ENCODE data around the gene YBEY. TPM values are rescaled to one million over a fixed set of nuclear protein-coding genes. Genes with fewer than 3 reads are reported as not detected.

The YBEY gene
- total RNA-seq, 1 donor from 2014 or later = 11.3 TPM

- Histone ChIP-seq H3K4me1 (peaks cover 34% of the 10 kb centered on the region), H3K4me3 (peak overlapping the region; percentile 89 to 98), H3K27me3 (no peaks in the 10 kb centered on the region), H3K27ac (no peak overlapping the region), H3K36me3 (no peaks in the 10 kb centered on the region), H3K9me3 (no peaks in the 10 kb centered on the region)
- TF ChIP-seq POLR2A (IDR thresholded peaks at IDR 0.05) (no peak), POLR2AphosphoS5 (IDR thresholded peaks at IDR 0.05; ENCODE audit: insufficient read depth in 1 of 2, low read depth in 1 of 2) (no peak), CTCF (IDR thresholded peaks at IDR 0.05) (no peak)
- no peak for DNase-seq (ENCODE audit: extremely low spot score in 2 of 2)
- intact Hi-C loops (cut with DNase I) = loop anchor here (10.0 kb wide), 1 partner anchor 348 kb away; no protein-coding TSS in a partner anchor
These were observed 36.4 kb downstream of the YBEY start for GRCh38 chr21:46322351-46323226.

- intact Hi-C loops (cut with DNase I) = loop anchor here (10.0 kb wide), 1 partner anchor 348 kb away; no protein-coding TSS in a partner anchor
- Histone ChIP-seq H3K9me3 (no peaks in the 10 kb centered on the region), H3K4me1 (peaks cover 34% of the 10 kb centered on the region), H3K27ac (no peak overlapping the region), H3K4me3 (peak overlapping the region; percentile 89 to 98), H3K27me3 (no peaks in the 10 kb centered on the region), H3K36me3 (peaks cover 0 to under 1% of the 10 kb centered on the region in 2 donors)
- TF ChIP-seq POLR2A (IDR thresholded peaks at IDR 0.05) (no peak), CTCF (IDR thresholded peaks at IDR 0.05) (no peak), POLR2AphosphoS5 (IDR thresholded peaks at IDR 0.05; ENCODE audit: insufficient read depth in 1 of 2, low read depth in 1 of 2) (no peak)
- no peak for DNase-seq (ENCODE audit: extremely low spot score in 2 of 2)
These were observed 37.1 kb downstream of the YBEY start for GRCh38 chr21:46323227-46323709.

GRCh38 chr21:46323710-46324389 lies 37.7 kb downstream of the YBEY start, which contains the start of the genes C21orf58 and PCNT:
Gene C21orf58, minus strand, starts transcription at chr21:46323870. Its CDS starts 1,132 bp downstream, at chr21:46322738.
Gene PCNT, plus strand, starts transcription at chr21:46324156. Its CDS starts 73 bp downstream, at chr21:46324229.
- Histone ChIP-seq H3K27me3 (no peaks in the 10 kb centered on the region), H3K27ac (peak within 1 kb of the TSS; percentile 99), H3K9me3 (no peaks in the 10 kb centered on the region), H3K36me3 (peaks cover 0 to 6% of the 10 kb centered on the region in 2 donors), H3K4me3 (peak within 1 kb of the TSS; percentile 89 to 98), H3K4me1 (peaks cover 34% of the 10 kb centered on the region)
- intact Hi-C loops (cut with DNase I) = loop anchor here (10.0 kb wide), 1 partner anchor 349 kb away; no protein-coding TSS in a partner anchor
- peak in 1 of 2 donors; percentile 98 for DNase-seq (ENCODE audit: extremely low spot score in 2 of 2)
- TF ChIP-seq CTCF (IDR thresholded peaks at IDR 0.05) = no peak
- TF ChIP-seq POLR2AphosphoS5 (IDR thresholded peaks at IDR 0.05; ENCODE audit: insufficient read depth in 1 of 2, low read depth in 1 of 2) = peak; percentile 55 to 62
- no peak for TF ChIP-seq POLR2A (IDR thresholded peaks at IDR 0.05)

GRCh38 chr21:46324390-46325072 lies 38.4 kb downstream of the YBEY start:
- peaks cover 34% of the 10 kb centered on the region for H3K4me1 ChIP-seq
- H3K36me3 ChIP-seq = peaks cover 0 to 11% of the 10 kb centered on the region in 2 donors
- peak overlapping the region; percentile 89 to 98 for H3K4me3 ChIP-seq
- intact Hi-C loops (cut with DNase I) = loop anchor here (10.0 kb wide), 1 partner anchor 350 kb away; no protein-coding TSS in a partner anchor
- H3K27ac ChIP-seq = peak overlapping the region; percentile 99
- peak in 1 of 2 donors; percentile 87 for DNase-seq (ENCODE audit: extremely low spot score in 2 of 2)
- peak in 1 of 2 donors; percentile 43 for TF ChIP-seq POLR2AphosphoS5 (IDR thresholded peaks at IDR 0.05; ENCODE audit: insufficient read depth in 1 of 2, low read depth in 1 of 2)
- peak in 1 of 2 donors; percentile 36 for TF ChIP-seq POLR2A (IDR thresholded peaks at IDR 0.05)
- TF ChIP-seq CTCF (IDR thresholded peaks at IDR 0.05) = no peak
- H3K27me3 ChIP-seq = no peaks in the 10 kb centered on the region
- H3K9me3 ChIP-seq = no peaks in the 10 kb centered on the region

All from vagina (tissue), 2 donors.